Gastroesophageal sphincter (tissue), 4 donors: Measurements from ENCODE around the gene BDKRB2. TPM values are rescaled to one million over a fixed set of nuclear protein-coding genes. Genes with fewer than 3 reads are reported as not detected.

Experiments
- ATAC-seq: fragments of 150-250 bp; one replicate; pipeline ENCODE4 v1.9.1; 2016; ENCODE audit warnings: mild to moderate bottlenecking, moderate library complexity
- H3K27ac ChIP-seq, 4 donors: fragments of 200-600 bp; sonication (generic) in 3 of 4; 1 replicate in 3 of 4; 2 replicates in 1 of 4; pipeline ENCODE4 v1.5.1; 2016 to 2019
- H3K27me3 ChIP-seq: fragments of 200-600 bp; sonication (generic); one replicate; pipeline ENCODE4 v1.5.1; 2019
- H3K36me3 ChIP-seq, 2 donors: fragments of 200-600 bp; sonication (generic); one replicate each; pipeline ENCODE4 v1.5.1; 2019; ENCODE audit warnings: control low read depth in 1 of 2
- H3K4me1 ChIP-seq, 3 donors: fragments of 200-600 bp; sonication (generic); 1 replicate in 2 of 3; 2 replicates in 1 of 3; pipeline ENCODE4 v1.5.1; 2016 to 2019; ENCODE audit warnings: control low read depth in 2 of 3
- H3K4me3 ChIP-seq, 2 donors: fragments of 200-600 bp; sonication (generic); one replicate each; pipeline ENCODE4 v1.5.1; 2019; ENCODE audit warnings: mild to moderate bottlenecking in 1 of 2, moderate library complexity in 1 of 2
- H3K9me3 ChIP-seq, 3 donors: fragments of 200-600 bp; sonication (generic); one replicate each; pipeline ENCODE4 v1.5.1; 2017 to 2019; ENCODE audit warnings: control low read depth in 2 of 3
- EP300 ChIP-seq: sonication (generic); formaldehyde crosslinking; IDR thresholded peaks from one replicate; pipeline ENCODE4 v1.6.1; 2017; ENCODE audit warnings: antibody characterized with exemption, mild to moderate bottlenecking
- POLR2A ChIP-seq, 2 donors: fragments of 450-650 bp; IDR thresholded peaks; one replicate each; pipeline ENCODE4 v1.6.1; 2017; ENCODE audit warnings: antibody characterized with exemption in 2 of 2, mild to moderate bottlenecking in 2 of 2, moderate library complexity in 1 of 2
- POLR2AphosphoS5 ChIP-seq: sonication (generic); formaldehyde crosslinking; IDR thresholded peaks from one replicate; pipeline ENCODE4 v1.6.1; 2017; ENCODE audit warnings: antibody characterized with exemption
- WGBS, 2 donors: methylation state at CpG; one replicate each; pipeline ENCODE4 v1.1.5; 2018; ENCODE audit warnings: low coverage in 1 of 2; 5-methylcytosine and 5-hydroxymethylcytosine counted together
- total RNA-seq, 4 donors: library from RNA; depleted of rRNA; stranded (reverse); fragments of >200 nt; gene quantifications; one replicate each; pipeline ENCODE4 v1.1.0, GENCODE V29; 2016
- TF ChIP-seq, protein P1 (sequence below), 4 experiments: fragments of 200-600 bp in 2 of 4; fragments of 450-650 bp in 2 of 4; sonication (generic) in 1 of 4; IDR thresholded peaks; one replicate each; pipeline ENCODE4 v1.5.1; 2017 to 2019; ENCODE audit warnings: antibody characterized with exemption in 4 of 4, mild to moderate bottlenecking in 2 of 4, moderate library complexity in 2 of 4

Gene BDKRB2
- total RNA-seq, 4 donors from 2014 or later = 3.3 to 13.6 (median 8.3) TPM

DNA sequence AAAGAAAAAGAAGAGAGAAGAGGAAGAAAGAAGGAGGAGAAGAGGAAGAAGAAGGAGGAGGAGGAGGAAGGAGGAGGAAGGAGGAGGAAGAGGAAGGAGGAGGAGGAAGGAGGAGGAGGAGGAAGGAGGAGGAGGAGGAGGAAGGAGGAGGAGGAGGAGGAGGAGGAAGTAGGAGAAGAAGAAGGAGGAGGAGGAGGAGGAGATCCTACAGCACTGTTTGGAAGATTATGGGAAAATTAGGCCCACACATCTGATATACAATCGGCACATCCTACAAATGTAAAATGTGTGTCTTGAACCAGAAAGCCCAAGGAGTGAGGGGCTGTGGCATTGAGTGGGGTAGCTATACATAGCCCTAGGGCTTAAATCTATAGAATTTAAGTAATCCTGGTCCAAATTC lies 12.0 kb downstream of the BDKRB2 start:
- Histone ChIP-seq H3K27ac (no peak overlapping the region), H3K36me3 (no peaks in the 10 kb centered on the region), H3K27me3 (no peaks in the 10 kb centered on the region), H3K9me3 (peaks cover 0 to 14% (median 1%) of the 10 kb centered on the region in 3 donors), H3K4me3 (no peak overlapping the region), H3K4me1 (peaks cover 0 to 11% (median 3%) of the 10 kb centered on the region in 3 donors)
- no peak for ATAC-seq
- no peak for TF ChIP-seq EP300
- no peak for TF ChIP-seq POLR2AphosphoS5
- no peak for TF ChIP-seq POLR2A (IDR thresholded peaks at IDR 0.05)
- TF ChIP-seq, protein P1, sequence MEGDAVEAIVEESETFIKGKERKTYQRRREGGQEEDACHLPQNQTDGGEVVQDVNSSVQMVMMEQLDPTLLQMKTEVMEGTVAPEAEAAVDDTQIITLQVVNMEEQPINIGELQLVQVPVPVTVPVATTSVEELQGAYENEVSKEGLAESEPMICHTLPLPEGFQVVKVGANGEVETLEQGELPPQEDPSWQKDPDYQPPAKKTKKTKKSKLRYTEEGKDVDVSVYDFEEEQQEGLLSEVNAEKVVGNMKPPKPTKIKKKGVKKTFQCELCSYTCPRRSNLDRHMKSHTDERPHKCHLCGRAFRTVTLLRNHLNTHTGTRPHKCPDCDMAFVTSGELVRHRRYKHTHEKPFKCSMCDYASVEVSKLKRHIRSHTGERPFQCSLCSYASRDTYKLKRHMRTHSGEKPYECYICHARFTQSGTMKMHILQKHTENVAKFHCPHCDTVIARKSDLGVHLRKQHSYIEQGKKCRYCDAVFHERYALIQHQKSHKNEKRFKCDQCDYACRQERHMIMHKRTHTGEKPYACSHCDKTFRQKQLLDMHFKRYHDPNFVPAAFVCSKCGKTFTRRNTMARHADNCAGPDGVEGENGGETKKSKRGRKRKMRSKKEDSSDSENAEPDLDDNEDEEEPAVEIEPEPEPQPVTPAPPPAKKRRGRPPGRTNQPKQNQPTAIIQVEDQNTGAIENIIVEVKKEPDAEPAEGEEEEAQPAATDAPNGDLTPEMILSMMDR (IDR thresholded peaks at IDR 0.05) = no peak
- 83% methylated on average over 1 of the region's 1 CpG; no CpG with 5 or more reads in 1 of the 2 donors for WGBS, 2 donors

DNA sequence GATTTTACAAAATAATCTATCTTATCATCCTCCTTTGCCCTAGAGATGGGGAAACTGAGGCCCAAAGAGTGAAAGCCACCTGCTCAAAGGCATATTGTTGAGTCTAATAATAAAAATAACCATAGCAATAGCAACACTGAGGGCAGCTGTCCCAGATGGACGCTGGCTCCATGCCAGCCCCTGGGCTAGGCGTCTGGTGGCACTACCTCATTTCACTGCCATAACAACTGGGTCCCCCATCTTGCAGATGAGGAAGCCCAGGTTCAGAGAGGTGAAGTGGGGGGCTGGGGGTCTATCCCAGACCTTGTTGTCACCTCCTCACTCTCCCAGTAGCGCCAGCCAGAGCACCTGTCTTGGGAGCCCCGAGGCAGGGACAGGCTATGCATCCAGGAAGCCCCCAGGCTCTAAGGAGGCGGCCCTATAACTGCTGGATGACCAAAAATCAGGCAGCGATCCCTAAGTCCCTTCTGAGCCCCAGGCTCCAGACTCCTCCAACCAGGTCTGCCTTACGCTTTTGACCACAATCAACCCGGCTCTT lies 12.8 kb downstream of the BDKRB2 start:
- Histone ChIP-seq H3K9me3 (peaks cover 0 to 5% (median 0%) of the 10 kb centered on the region in 3 donors), H3K4me3 (no peak overlapping the region), H3K4me1 (peaks cover 0 to 11% (median 3%) of the 10 kb centered on the region in 3 donors), H3K36me3 (no peaks in the 10 kb centered on the region), H3K27me3 (no peaks in the 10 kb centered on the region), H3K27ac (no peak overlapping the region)
- 53 to 74% methylated on average over 3 to 6 of the region's 8 CpGs for WGBS, 2 donors
- ATAC-seq = no peak
- TF ChIP-seq, protein P1 (IDR thresholded peaks at IDR 0.05) = no peak
- TF ChIP-seq POLR2AphosphoS5 = no peak
- no peak for TF ChIP-seq POLR2A (IDR thresholded peaks at IDR 0.05)
- no peak for TF ChIP-seq EP300

DNA sequence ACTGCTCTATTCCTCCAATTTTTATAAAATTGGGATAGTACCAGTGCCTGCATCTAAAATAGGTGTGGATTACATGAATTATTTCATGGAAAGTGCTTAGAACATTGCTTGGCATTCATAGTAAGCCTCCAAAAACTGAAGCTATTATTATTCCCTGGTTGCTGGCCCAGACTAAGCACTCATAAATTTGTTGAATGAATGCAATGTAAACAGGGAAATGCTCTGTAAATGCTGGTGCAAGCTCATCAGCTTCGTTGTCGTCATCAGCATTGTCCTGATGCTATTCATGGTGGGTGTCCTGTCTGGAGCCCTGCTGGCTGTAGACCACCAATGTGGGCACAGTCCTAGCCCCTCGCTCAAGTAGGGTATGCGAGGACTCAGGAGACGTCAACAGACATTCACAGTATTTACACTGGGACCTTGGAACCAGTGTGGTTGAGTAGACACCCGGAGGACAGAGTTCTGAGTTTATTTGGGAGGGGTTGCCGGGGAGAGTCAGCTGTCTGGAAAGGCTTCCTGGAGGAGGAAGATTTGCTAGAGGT lies 16.5 kb downstream of the BDKRB2 start:
- TF ChIP-seq POLR2AphosphoS5 (no peak), EP300 (no peak), POLR2A (IDR thresholded peaks at IDR 0.05) (no peak)
- H3K4me1 ChIP-seq = peaks cover 0 to 13% (median 7%) of the 10 kb centered on the region in 3 donors
- 48 to 70% methylated on average over 5 to 6 of the region's 7 CpGs for WGBS, 2 donors
- H3K9me3 ChIP-seq = no peaks in the 10 kb centered on the region
- no peak overlapping the region for H3K4me3 ChIP-seq
- H3K27ac ChIP-seq = peak overlapping the region in 2 of 4 donors; percentile 23 to 41
- H3K27me3 ChIP-seq = no peaks in the 10 kb centered on the region
- H3K36me3 ChIP-seq = no peaks in the 10 kb centered on the region
- no peak for ATAC-seq

DNA sequence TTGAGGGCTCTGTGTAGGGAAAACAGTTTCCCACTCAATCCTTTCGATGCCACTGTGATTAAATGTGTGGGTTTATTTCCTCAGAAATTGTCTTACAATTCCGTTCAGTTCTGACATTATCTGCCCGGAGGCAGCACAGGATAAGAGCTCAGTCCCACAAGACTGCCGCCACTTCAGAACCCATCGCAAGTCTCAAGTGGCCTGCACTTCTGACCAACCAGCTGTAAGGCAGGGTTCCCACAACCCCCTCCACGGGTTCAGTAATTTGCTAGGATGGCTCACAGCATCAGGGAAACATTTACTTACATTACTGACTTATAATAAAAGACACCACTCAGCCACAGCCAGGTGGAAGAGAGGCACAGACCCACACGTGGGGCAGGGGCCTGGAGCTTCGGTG lies 17.2 kb downstream of the BDKRB2 start:
- H3K27me3 ChIP-seq = no peaks in the 10 kb centered on the region
- H3K27ac ChIP-seq = peak overlapping the region in 1 of 4 donors; percentile 41
- TF ChIP-seq, protein P1 (IDR thresholded peaks at IDR 0.05) = no peak
- TF ChIP-seq POLR2A (IDR thresholded peaks at IDR 0.05) (no peak), EP300 (no peak), POLR2AphosphoS5 (no peak)
- H3K4me1 ChIP-seq = peaks cover 0 to 18% (median 8%) of the 10 kb centered on the region in 3 donors
- WGBS, 2 donors = 83 to 93% methylated on average over 1 to 7 of the region's 8 CpGs
- H3K36me3 ChIP-seq = no peaks in the 10 kb centered on the region
- no peak for ATAC-seq
- H3K9me3 ChIP-seq = no peaks in the 10 kb centered on the region
- no peak overlapping the region for H3K4me3 ChIP-seq

DNA sequence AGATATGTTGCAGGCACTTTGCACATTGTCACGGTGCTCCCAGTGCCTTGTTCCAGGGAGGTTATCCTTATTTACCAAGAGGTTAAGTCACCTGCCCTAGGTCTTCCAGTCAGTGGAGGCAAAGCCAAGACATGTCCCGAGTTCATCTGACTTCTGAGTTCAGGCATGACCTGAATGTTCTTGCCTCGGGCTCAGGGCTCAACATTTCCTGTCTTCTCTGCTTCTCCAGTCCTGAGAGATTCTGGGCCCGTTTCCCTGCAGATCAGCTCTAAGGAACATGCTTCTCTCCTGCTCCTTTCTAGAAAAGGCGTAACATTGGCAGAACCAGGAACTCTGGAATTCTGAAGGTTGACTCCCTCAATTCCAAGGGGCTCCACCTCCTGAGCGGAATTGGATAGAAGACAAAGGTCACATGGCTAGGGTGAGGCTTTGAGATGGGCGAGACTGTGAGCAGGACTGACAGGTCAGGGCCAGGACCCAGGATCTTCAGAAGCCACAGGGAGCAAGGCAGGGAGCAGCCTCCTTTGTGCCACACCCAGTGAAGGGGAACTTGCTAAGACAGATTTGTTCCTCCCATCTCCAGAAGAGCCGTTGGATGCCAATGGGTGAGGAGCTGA lies 19.9 kb downstream of the BDKRB2 start:
- peak overlapping the region in 3 of 4 donors; percentile 33 to 62 (median 59) for H3K27ac ChIP-seq
- no peak for TF ChIP-seq POLR2AphosphoS5
- WGBS, 2 donors = 66 to 73% methylated on average over 4 of the region's 8 CpGs
- no peak overlapping the region for H3K4me3 ChIP-seq
- H3K27me3 ChIP-seq = no peaks in the 10 kb centered on the region
- peak; percentile 32 for ATAC-seq
- H3K36me3 ChIP-seq = no peaks in the 10 kb centered on the region
- peaks cover 0 to 12% (median 0%) of the 10 kb centered on the region in 3 donors for H3K9me3 ChIP-seq
- peaks cover 0 to 20% (median 8%) of the 10 kb centered on the region in 3 donors for H3K4me1 ChIP-seq

DNA sequence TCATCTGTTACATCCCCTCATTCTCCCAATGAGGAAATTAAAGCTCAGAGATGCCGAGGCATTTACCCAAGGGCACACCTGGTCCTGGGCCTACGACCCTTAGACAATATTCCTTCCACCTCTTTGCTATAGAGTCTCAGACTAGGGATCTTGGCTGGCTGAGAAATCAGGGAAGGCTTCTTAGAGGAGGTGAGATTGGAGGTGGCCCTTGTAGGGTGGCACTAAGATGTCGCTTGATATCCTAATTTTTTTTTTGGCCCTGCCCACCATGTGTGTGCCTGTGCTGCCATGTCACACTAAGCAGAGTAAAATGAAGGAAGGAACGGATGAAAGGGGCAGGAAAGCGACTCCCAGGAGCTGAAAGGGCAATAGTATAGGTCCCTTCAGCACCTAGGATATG lies 20.6 kb downstream of the BDKRB2 start:
- Histone ChIP-seq H3K27me3 (no peaks in the 10 kb centered on the region), H3K36me3 (no peaks in the 10 kb centered on the region), H3K4me1 (peaks cover 0 to 20% (median 8%) of the 10 kb centered on the region in 3 donors), H3K4me3 (no peak overlapping the region), H3K9me3 (peaks cover 0 to 12% (median 0%) of the 10 kb centered on the region in 3 donors), H3K27ac (peak overlapping the region in 3 of 4 donors; percentile 33 to 62 (median 59))
- WGBS, 2 donors = 93 to 100% methylated on average over 1 to 3 of the region's 5 CpGs
- TF ChIP-seq POLR2A (IDR thresholded peaks at IDR 0.05) = no peak
- TF ChIP-seq EP300 = no peak
- TF ChIP-seq POLR2AphosphoS5 = no peak
- TF ChIP-seq, protein P1 (IDR thresholded peaks at IDR 0.05) = no peak
- no peak for ATAC-seq
